GM12874 (cell line): ENCODE results near the gene ATXN1.

ENCODE experiments used
- CTCF ChIP-seq: IDR thresholded peaks from 2 replicates; pipeline ENCODE4 v1.5.1; 2011; ENCODE audit warnings: low read depth, mild to moderate bottlenecking, control low read depth, low read length, moderate library complexity; ENCODE audit not compliant: insufficient read depth

The ATXN1 gene

DNA sequence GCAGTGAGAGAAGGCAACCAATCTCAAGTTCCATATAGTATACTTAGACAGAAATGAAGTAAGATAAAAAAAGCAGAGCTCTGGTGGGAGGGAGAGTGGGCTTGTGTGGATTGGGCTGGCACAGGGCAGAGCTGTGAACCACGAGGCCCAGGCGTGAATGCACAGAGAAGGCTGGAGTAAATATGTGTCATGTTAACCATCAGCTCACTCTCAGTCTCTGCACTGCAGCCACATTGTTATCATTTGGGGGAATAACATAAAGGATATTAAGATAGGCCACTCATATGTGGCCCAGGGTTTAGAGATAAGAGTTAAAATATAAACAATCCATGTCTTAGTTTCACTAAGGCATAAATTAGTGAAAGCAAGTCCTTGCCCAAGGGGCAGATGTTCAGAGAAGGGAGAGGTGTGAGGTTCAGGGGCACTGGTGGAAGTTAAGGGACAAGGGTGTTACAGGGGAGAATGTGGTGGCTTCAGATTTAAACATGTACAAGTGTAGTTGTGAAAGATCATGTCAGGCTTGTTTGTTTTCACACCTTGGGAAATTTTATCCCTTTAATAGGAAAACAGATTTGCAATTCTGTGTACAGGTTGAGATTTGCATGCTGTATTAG is 508.5 kb downstream of the ATXN1 start:
- no peak for TF ChIP-seq CTCF

GRCh38 chr6:16251706-16252105 is 509.6 kb downstream of the ATXN1 start:
- TF ChIP-seq CTCF, result no peak

GRCh38 chr6:16249971-16250370 is 511.3 kb downstream of the ATXN1 start:
- TF ChIP-seq CTCF, result no peak
